Ishikawa (cell line): ENCODE results near the gene HSCB.

Experiments
- CEBPB ChIP-seq: IDR thresholded peaks from 2 replicates; pipeline ENCODE4 v1.6.1; 2012
- CREB1 ChIP-seq: IDR thresholded peaks from 2 replicates; pipeline ENCODE4 v1.6.1; 2012; ENCODE audit warnings: low read depth
- EGR1 ChIP-seq: IDR thresholded peaks from 2 replicates; pipeline ENCODE4 v1.6.1; 2012
- EP300 ChIP-seq: IDR thresholded peaks from 2 replicates; pipeline ENCODE4 v1.6.1; 2012; ENCODE audit warnings: borderline replicate concordance
- FOXM1 ChIP-seq: IDR thresholded peaks from 2 replicates; pipeline ENCODE4 v1.6.1; 2012; ENCODE audit warnings: low read depth, borderline replicate concordance
- MAX ChIP-seq: IDR thresholded peaks from 2 replicates; pipeline ENCODE4 v1.6.1; 2012
- NFIC ChIP-seq: IDR thresholded peaks from 2 replicates; pipeline ENCODE4 v1.6.1; 2012
- RAD21 ChIP-seq: IDR thresholded peaks from 2 replicates; pipeline ENCODE4 v1.6.1; 2012; ENCODE audit warnings: low read depth
- REST ChIP-seq: IDR thresholded peaks from 2 replicates; pipeline ENCODE4 v1.6.1; 2012; ENCODE audit warnings: low read depth, mild to moderate bottlenecking
- TAF1 ChIP-seq: IDR thresholded peaks from 2 replicates; pipeline ENCODE4 v1.6.1; 2012; ENCODE audit warnings: low read depth, mild to moderate bottlenecking
- TCF12 ChIP-seq: IDR thresholded peaks from 2 replicates; pipeline ENCODE4 v1.6.1; 2012; ENCODE audit warnings: low read depth
- TEAD4 ChIP-seq: IDR thresholded peaks from 2 replicates; pipeline ENCODE4 v1.6.1; 2012
- USF1 ChIP-seq: IDR thresholded peaks from 2 replicates; pipeline ENCODE4 v1.6.1; 2012
- YY1 ChIP-seq: IDR thresholded peaks from 2 replicates; pipeline ENCODE4 v1.6.1; 2012; ENCODE audit warnings: low read depth
- ZBTB7A ChIP-seq: IDR thresholded peaks from 2 replicates; pipeline ENCODE4 v1.6.1; 2012; ENCODE audit warnings: low read depth

HSCB gene

GRCh38 chr22:28741785-28742561 lies at the start of gene HSCB, which contains the start of gene CHEK2:
Gene HSCB, plus strand, starts transcription at chr22:28742039. Its CDS starts 57 bp downstream, at chr22:28742096.
Gene CHEK2, minus strand, starts transcription at chr22:28741820. Its CDS starts 7,099 bp downstream, at chr22:28734721.
- peak; percentile 78; the same call in 1 of the 2 replicates for TF ChIP-seq TAF1
- TF ChIP-seq CEBPB, result no peak
- no peak for TF ChIP-seq EGR1
- TF ChIP-seq NFIC, result no peak; the same call in none of the 2 replicates
- TF ChIP-seq MAX, result peak; percentile 90
- TF ChIP-seq EP300, result no peak
- no peak for TF ChIP-seq REST
- TF ChIP-seq FOXM1, result peak; percentile 82
- peak; percentile 70 for TF ChIP-seq CREB1
- TF ChIP-seq USF1, result peak; percentile 80
- TF ChIP-seq YY1, result peak; percentile 64; the same call in 1 of the 2 replicates
- 0 out of 2 replicates have a peak, but pooled peaks have one; percentile 53 for TF ChIP-seq ZBTB7A
- no peak for TF ChIP-seq TEAD4

- no peak for TF ChIP-seq CREB1
- no peak for TF ChIP-seq TEAD4
- no peak for TF ChIP-seq YY1
Observed at GRCh38 chr22:28702891-28703290, 38.9 kb upstream of the HSCB start.

GRCh38 chr22:28703436-28703835 lies 38.4 kb upstream of the HSCB start:
- TF ChIP-seq EP300, result no peak
- no peak for TF ChIP-seq FOXM1
- no peak for TF ChIP-seq ZBTB7A
- TF ChIP-seq EGR1, result no peak
- TF ChIP-seq RAD21, result no peak

- TF ChIP-seq CREB1 (no peak), RAD21 (no peak), CEBPB (no peak), MAX (no peak), TCF12 (no peak), TAF1 (no peak), EGR1 (no peak), ZBTB7A (no peak), FOXM1 (no peak), YY1 (no peak), USF1 (no peak), NFIC (no peak), EP300 (no peak), TEAD4 (no peak), REST (no peak)
Observed at GRCh38 chr22:28706845-28707244, 35.0 kb upstream of the HSCB start.

GRCh38 chr22:28710107-28710506 lies 31.7 kb upstream of the HSCB start:
- no peak for TF ChIP-seq MAX
- no peak for TF ChIP-seq YY1
- no peak for TF ChIP-seq FOXM1
- no peak for TF ChIP-seq EP300
- TF ChIP-seq NFIC, result no peak
- no peak for TF ChIP-seq CEBPB
- no peak for TF ChIP-seq TCF12
- TF ChIP-seq CREB1, result no peak
- no peak for TF ChIP-seq RAD21
- TF ChIP-seq ZBTB7A, result no peak
- no peak for TF ChIP-seq REST
- no peak for TF ChIP-seq USF1
- TF ChIP-seq EGR1, result no peak
- TF ChIP-seq TAF1, result no peak
- no peak for TF ChIP-seq TEAD4
